GM12801 (cell line): ENCODE data around the gene ALK.

Experiments
- CTCF ChIP-seq: IDR thresholded peaks from one replicate; pipeline ENCODE4 v1.5.1; 2011; ENCODE audit warnings: control low read depth; ENCODE audit not compliant: insufficient read length; ENCODE audit errors: extremely low read depth

ALK gene

GRCh38 chr2:29502460-29502911 lies 418.9 kb downstream of the ALK start:
- no peak for TF ChIP-seq CTCF

GRCh38 chr2:29497375-29497774 lies 424.0 kb downstream of the ALK start:
- TF ChIP-seq CTCF = no peak

- TF ChIP-seq CTCF = no peak
Observed at GRCh38 chr2:29496198-29496597, 425.2 kb downstream of the ALK start.

GRCh38 chr2:29495536-29496060 lies 425.8 kb downstream of the ALK start:
- no peak for TF ChIP-seq CTCF

GRCh38 chr2:29495068-29495467 lies 426.3 kb downstream of the ALK start:
- TF ChIP-seq CTCF = no peak

GRCh38 chr2:29492701-29493100 lies 428.7 kb downstream of the ALK start:
- TF ChIP-seq CTCF = no peak

GRCh38 chr2:29490045-29490444 lies 431.3 kb downstream of the ALK start:
- TF ChIP-seq CTCF = no peak
